ENCODE results near the gene PMS2. TPM values are rescaled to one million over a fixed set of nuclear protein-coding genes. Genes with fewer than 3 reads are reported as not detected.
"Not testable (repeated sequence)": the region's sequence is repeated elsewhere in the genome, so short reads cannot be mapped to it uniquely, and the experiment has no call there.

PMS2 gene
- total RNA-seq, 1 donor from 2014 or later = 4.4 TPM

GRCh38 chr7:5924630-5925029 lies 84.2 kb downstream of the PMS2 start:
- not testable (repeated sequence) for DNase-seq (ENCODE audit: low spot score); ATAC-seq

GRCh38 chr7:5924180-5924579 lies 84.7 kb downstream of the PMS2 start:
- ATAC-seq; DNase-seq (ENCODE audit: low spot score): not testable (repeated sequence)

Other genes starting within 250 kb of the PMS2 start
- gene RNF216, start 227.4 kb downstream of the PMS2 start, total RNA-seq = 10.6 TPM
- gene OCM, start 128.3 kb downstream of the PMS2 start, total RNA-seq = 0.28 TPM
- 23.0 TPM for gene CCZ1, start 110.3 kb downstream of the PMS2 start, total RNA-seq
- 0.13 TPM for gene RSPH10B, start 38.4 kb downstream of the PMS2 start, total RNA-seq
- 22.9 TPM for gene AIMP2, start 223 bp upstream of the PMS2 start, total RNA-seq
- gene ANKRD61, start 22.3 kb upstream of the PMS2 start, total RNA-seq = not detected
- 69.9 TPM for gene EIF2AK1, start 50.1 kb upstream of the PMS2 start, total RNA-seq
- 4.2 TPM for gene USP42, start 95.9 kb upstream of the PMS2 start, total RNA-seq